ENCODE measurements around the gene MEX3A.

DNA sequence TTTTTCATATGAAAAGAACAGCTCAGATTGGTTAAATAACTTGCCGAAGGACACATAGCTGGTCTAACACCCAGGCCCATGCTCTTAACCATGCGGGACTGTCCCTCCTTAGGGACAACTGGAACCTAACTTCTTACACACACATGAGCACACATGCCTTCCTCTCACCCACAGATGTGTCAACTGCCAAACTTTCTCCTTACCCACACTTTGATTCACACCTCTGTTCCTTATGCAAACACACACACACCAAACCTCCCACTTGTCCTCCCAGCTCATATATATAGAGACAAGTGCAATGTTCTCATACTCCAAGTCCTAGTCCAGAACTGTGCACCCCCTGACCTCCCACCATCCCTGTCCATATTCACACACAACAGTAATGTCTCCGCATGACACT, 17.1 kb downstream of the MEX3A start:
- TF ChIP-seq POLR2A (IDR thresholded peaks at IDR 0.05; ENCODE audit: low read depth, low read length) (no peak), POLR2AphosphoS5 (IDR thresholded peaks at IDR 0.05; ENCODE audit: insufficient read depth, low read depth, low read length) (no peak), GATA2 (IDR thresholded peaks at IDR 0.05; ENCODE audit: insufficient read depth, insufficient read length, low read depth, low read length) (no peak), MYC (IDR thresholded peaks at IDR 0.05; ENCODE audit: low read depth, low read length) (no peak)
- TF ChIP-seq, protein P1, sequence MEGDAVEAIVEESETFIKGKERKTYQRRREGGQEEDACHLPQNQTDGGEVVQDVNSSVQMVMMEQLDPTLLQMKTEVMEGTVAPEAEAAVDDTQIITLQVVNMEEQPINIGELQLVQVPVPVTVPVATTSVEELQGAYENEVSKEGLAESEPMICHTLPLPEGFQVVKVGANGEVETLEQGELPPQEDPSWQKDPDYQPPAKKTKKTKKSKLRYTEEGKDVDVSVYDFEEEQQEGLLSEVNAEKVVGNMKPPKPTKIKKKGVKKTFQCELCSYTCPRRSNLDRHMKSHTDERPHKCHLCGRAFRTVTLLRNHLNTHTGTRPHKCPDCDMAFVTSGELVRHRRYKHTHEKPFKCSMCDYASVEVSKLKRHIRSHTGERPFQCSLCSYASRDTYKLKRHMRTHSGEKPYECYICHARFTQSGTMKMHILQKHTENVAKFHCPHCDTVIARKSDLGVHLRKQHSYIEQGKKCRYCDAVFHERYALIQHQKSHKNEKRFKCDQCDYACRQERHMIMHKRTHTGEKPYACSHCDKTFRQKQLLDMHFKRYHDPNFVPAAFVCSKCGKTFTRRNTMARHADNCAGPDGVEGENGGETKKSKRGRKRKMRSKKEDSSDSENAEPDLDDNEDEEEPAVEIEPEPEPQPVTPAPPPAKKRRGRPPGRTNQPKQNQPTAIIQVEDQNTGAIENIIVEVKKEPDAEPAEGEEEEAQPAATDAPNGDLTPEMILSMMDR (IDR thresholded peaks at IDR 0.05; ENCODE audit: extremely low read depth in 1 of 2, insufficient read depth in 1 of 2, low read depth in 1 of 2, low read length in 2 of 2), result no peak

Data from endothelial cell of umbilical vein (primary cell).